Liver (tissue), 9 donors: Measurements from ENCODE around the gene ANKRD49. TPM values are rescaled to one million over a fixed set of nuclear protein-coding genes. Genes with fewer than 3 reads are reported as not detected.
A peak's percentile ranks its signal among the peaks of the same experiment; 100 is the strongest.

ENCODE experiments used
- DNase-seq: peaks from one replicate; pipeline ENCODE4 v3.0.0-alpha.2; 2017; ENCODE audit warnings: low spot score
- H3K27ac ChIP-seq, 2 donors: one replicate each; pipeline ENCODE4 v1.7.0; 2013; ENCODE audit warnings: inconsistent platforms in 2 of 2, low read length in 2 of 2, control low read depth in 1 of 2, low read depth in 1 of 2, mild to moderate bottlenecking in 1 of 2
- H3K27me3 ChIP-seq, 4 donors: one replicate each; pipeline versions ENCODE4 v1.6.1 to v1.7.0; 2013; ENCODE audit warnings: low read length in 3 of 4, inconsistent platforms in 1 of 4, mild to moderate bottlenecking in 1 of 4, moderate library complexity in 1 of 4; ENCODE audit not compliant: control insufficient read depth in 4 of 4, insufficient read depth in 4 of 4
- H3K36me3 ChIP-seq, 4 donors: one replicate each; pipeline versions ENCODE4 v1.6.1 to v1.7.0; 2013; ENCODE audit warnings: low read length in 3 of 4, mild to moderate bottlenecking in 3 of 4, low read depth in 1 of 4, moderate library complexity in 1 of 4; ENCODE audit not compliant: control insufficient read depth in 4 of 4, insufficient read depth in 3 of 4
- H3K4me1 ChIP-seq, 4 donors: one replicate each; pipeline versions ENCODE4 v1.6.1 to v1.7.0; 2013; ENCODE audit warnings: low read length in 3 of 4, mild to moderate bottlenecking in 3 of 4, moderate library complexity in 1 of 4; ENCODE audit not compliant: control insufficient read depth in 4 of 4, insufficient read depth in 4 of 4
- H3K4me3 ChIP-seq, 3 donors: one replicate each; pipeline versions ENCODE4 v1.6.1 to v1.7.0; 2013; ENCODE audit warnings: low read length in 3 of 3, control low read depth in 1 of 3, low read depth in 1 of 3, mild to moderate bottlenecking in 1 of 3
- H3K9ac ChIP-seq, 2 donors: one replicate each; pipeline ENCODE4 v1.7.0; 2013; ENCODE audit warnings: low read length in 2 of 2, mild to moderate bottlenecking in 2 of 2, moderate library complexity in 2 of 2, control low read depth in 1 of 2, low read depth in 1 of 2
- H3K9me3 ChIP-seq, 4 donors: one replicate each; pipeline versions ENCODE4 v1.6.1 to v1.7.0; 2013; ENCODE audit warnings: low read length in 3 of 4; ENCODE audit not compliant: control insufficient read depth in 4 of 4
- EGR1 ChIP-seq, 2 donors: IDR thresholded peaks; 2 replicates each; pipeline ENCODE4 v1.6.1; 2016 to 2018; ENCODE audit warnings: antibody characterized with exemption in 2 of 2, low read depth in 2 of 2
- FOXA1 ChIP-seq: IDR thresholded peaks from 2 replicates; pipeline ENCODE4 v1.6.1; 2016; ENCODE audit warnings: antibody characterized with exemption
- GABPA ChIP-seq, 2 donors: IDR thresholded peaks in 1 of 2; conservative IDR thresholded peaks in 1 of 2; 2 replicates each; pipeline ENCODE4 v1.6.1; 2016; ENCODE audit warnings: antibody characterized with exemption in 2 of 2, mild to moderate bottlenecking in 1 of 2, moderate library complexity in 1 of 2
- HNF4A ChIP-seq, 2 donors: conservative IDR thresholded peaks; 2 replicates each; pipeline ENCODE4 v1.6.1; 2016; ENCODE audit warnings: antibody characterized with exemption in 2 of 2, mild to moderate bottlenecking in 2 of 2
- HNF4G ChIP-seq: IDR thresholded peaks from 2 replicates; pipeline ENCODE4 v1.6.1; 2016; ENCODE audit warnings: antibody characterized with exemption
- JUND ChIP-seq, 2 donors: IDR thresholded peaks; 2 replicates each; pipeline ENCODE4 v1.6.1; 2016; ENCODE audit warnings: antibody characterized with exemption in 2 of 2
- MAX ChIP-seq: IDR thresholded peaks from 2 replicates; pipeline ENCODE4 v1.6.1; 2016; ENCODE audit warnings: antibody characterized with exemption
- NR2F2 ChIP-seq: IDR thresholded peaks from 2 replicates; pipeline ENCODE4 v1.6.1; 2016; ENCODE audit warnings: antibody characterized with exemption
- RAD21 ChIP-seq, 2 donors: IDR thresholded peaks; 2 replicates each; pipeline ENCODE4 v1.6.1; 2016; ENCODE audit warnings: antibody characterized with exemption in 2 of 2, mild to moderate bottlenecking in 2 of 2
- REST ChIP-seq: IDR thresholded peaks from 2 replicates; pipeline ENCODE4 v1.6.1; 2016; ENCODE audit warnings: antibody characterized with exemption, mild to moderate bottlenecking
- RXRA ChIP-seq, 2 donors: IDR thresholded peaks; 2 replicates each; pipeline ENCODE4 v1.6.1; 2017 to 2018; ENCODE audit warnings: antibody characterized with exemption in 2 of 2, mild to moderate bottlenecking in 1 of 2
- SP1 ChIP-seq: IDR thresholded peaks from 2 replicates; pipeline ENCODE4 v1.6.1; 2018; ENCODE audit warnings: antibody characterized with exemption, mild to moderate bottlenecking
- TAF1 ChIP-seq: conservative IDR thresholded peaks from 2 replicates; pipeline ENCODE4 v1.6.1; 2016; ENCODE audit warnings: antibody characterized with exemption, mild to moderate bottlenecking
- YY1 ChIP-seq: IDR thresholded peaks from 2 replicates; pipeline ENCODE4 v1.6.1; 2016; ENCODE audit warnings: antibody characterized with exemption, mild to moderate bottlenecking
- WGBS: extraction: QIAGEN DNeasy Blood & Tissue Kit; methylation state at CpG from one replicate; pipeline ENCODE4 v1.1.7; 2013; 5-methylcytosine and 5-hydroxymethylcytosine counted together
- polyA plus RNA-seq, 2 donors: library from polyadenylated mRNA; stranded (reverse) in 1 of 2; unstranded in 1 of 2; fragments of 200-250 nt in 1 of 2; fragments of >200 nt in 1 of 2; fragmentation: Nextera tagmentation in 1 of 2; extraction: Ambion mirVana in 1 of 2; gene quantifications; one replicate each; pipeline versions ENCODE4 v1.2.1 to v1.2.3, GENCODE V29; 2013 to 2015
- total RNA-seq, 2 donors: library from RNA; depleted of rRNA; stranded (reverse); fragments of >200 nt; gene quantifications; one replicate each; pipeline ENCODE4 v1.2.3, GENCODE V29; 2014
- TF ChIP-seq, protein P1 (sequence below): IDR thresholded peaks from 2 replicates; pipeline ENCODE4 v1.6.1; 2016; ENCODE audit warnings: antibody characterized with exemption
- TF ChIP-seq, protein P2 (sequence below): fragments of 150-350 bp; IDR thresholded peaks from 2 replicates; pipeline ENCODE4 v1.5.1; 2017; ENCODE audit warnings: improper control_type of control experiment, low read depth, low read length; ENCODE audit not compliant: missing input control
- TF ChIP-seq, protein P3 (sequence below): IDR thresholded peaks from 2 replicates; pipeline ENCODE4 v1.6.1; 2016; ENCODE audit warnings: antibody characterized with exemption
- donor health status: healthy.
- donor health status: healthy.
- donor health status: healthy.
- donor health status: healthy.
- donor health status: healthy.

ANKRD49 gene
- total and polyA plus RNA-seq, 4 donors = 5.4 to 12.3 (median 9.8) TPM

DNA sequence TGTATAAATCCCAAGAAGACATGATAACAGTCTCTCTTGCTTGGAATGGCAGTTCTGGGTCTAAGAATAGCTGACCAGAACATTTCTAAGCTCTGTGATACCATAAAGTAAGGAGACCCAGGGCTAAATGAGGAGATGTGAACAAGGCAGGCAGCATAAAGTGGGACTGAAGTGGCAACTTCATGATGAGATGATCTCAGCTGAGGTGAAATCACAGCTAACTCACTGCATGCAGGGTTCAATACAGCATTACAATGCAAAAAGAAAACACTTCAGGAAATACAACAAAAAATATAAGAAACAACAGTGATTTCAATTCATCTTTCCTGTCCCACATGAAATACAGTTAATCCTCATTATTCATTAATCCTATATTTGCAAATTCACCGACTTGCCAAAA is 44.8 kb upstream of the ANKRD49 start:
- peaks cover 0 to 4% (median 0%) of the 10 kb centered on the region in 4 donors for H3K4me1 ChIP-seq
- H3K9ac ChIP-seq = no peak overlapping the region
- H3K27me3 ChIP-seq = no peaks in the 10 kb centered on the region
- no peaks in the 10 kb centered on the region for H3K9me3 ChIP-seq
- no peak overlapping the region for H3K4me3 ChIP-seq
- TF ChIP-seq GABPA (IDR thresholded peaks at IDR 0.05 in 1 of 2, conservative IDR thresholded peaks at IDR 0.05 in 1 of 2) (no peak), MAX (no peak), RAD21 (IDR thresholded peaks at IDR 0.05) (no peak), TAF1 (no peak), HNF4G (no peak), REST (no peak), SP1 (no peak), HNF4A (conservative IDR thresholded peaks at IDR 0.05) (no peak), EGR1 (IDR thresholded peaks at IDR 0.05; ENCODE audit: low read depth in 2 of 2) (no peak), YY1 (no peak), NR2F2 (no peak), JUND (IDR thresholded peaks at IDR 0.05) (no peak), RXRA (IDR thresholded peaks at IDR 0.05) (no peak), FOXA1 (no peak)
- TF ChIP-seq, protein P1, sequence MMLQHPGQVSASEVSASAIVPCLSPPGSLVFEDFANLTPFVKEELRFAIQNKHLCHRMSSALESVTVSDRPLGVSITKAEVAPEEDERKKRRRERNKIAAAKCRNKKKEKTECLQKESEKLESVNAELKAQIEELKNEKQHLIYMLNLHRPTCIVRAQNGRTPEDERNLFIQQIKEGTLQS = no peak
- TF ChIP-seq, protein P2, sequence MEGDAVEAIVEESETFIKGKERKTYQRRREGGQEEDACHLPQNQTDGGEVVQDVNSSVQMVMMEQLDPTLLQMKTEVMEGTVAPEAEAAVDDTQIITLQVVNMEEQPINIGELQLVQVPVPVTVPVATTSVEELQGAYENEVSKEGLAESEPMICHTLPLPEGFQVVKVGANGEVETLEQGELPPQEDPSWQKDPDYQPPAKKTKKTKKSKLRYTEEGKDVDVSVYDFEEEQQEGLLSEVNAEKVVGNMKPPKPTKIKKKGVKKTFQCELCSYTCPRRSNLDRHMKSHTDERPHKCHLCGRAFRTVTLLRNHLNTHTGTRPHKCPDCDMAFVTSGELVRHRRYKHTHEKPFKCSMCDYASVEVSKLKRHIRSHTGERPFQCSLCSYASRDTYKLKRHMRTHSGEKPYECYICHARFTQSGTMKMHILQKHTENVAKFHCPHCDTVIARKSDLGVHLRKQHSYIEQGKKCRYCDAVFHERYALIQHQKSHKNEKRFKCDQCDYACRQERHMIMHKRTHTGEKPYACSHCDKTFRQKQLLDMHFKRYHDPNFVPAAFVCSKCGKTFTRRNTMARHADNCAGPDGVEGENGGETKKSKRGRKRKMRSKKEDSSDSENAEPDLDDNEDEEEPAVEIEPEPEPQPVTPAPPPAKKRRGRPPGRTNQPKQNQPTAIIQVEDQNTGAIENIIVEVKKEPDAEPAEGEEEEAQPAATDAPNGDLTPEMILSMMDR = no peak
- TF ChIP-seq, protein P3, sequence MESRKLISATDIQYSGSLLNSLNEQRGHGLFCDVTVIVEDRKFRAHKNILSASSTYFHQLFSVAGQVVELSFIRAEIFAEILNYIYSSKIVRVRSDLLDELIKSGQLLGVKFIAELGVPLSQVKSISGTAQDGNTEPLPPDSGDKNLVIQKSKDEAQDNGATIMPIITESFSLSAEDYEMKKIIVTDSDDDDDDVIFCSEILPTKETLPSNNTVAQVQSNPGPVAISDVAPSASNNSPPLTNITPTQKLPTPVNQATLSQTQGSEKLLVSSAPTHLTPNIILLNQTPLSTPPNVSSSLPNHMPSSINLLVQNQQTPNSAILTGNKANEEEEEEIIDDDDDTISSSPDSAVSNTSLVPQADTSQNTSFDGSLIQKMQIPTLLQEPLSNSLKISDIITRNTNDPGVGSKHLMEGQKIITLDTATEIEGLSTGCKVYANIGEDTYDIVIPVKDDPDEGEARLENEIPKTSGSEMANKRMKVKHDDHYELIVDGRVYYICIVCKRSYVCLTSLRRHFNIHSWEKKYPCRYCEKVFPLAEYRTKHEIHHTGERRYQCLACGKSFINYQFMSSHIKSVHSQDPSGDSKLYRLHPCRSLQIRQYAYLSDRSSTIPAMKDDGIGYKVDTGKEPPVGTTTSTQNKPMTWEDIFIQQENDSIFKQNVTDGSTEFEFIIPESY = no peak
- peaks cover 0 to 22% (median 16%) of the 10 kb centered on the region in 4 donors for H3K36me3 ChIP-seq
- no peak for DNase-seq
- 43% methylated on average over 1 of the region's 1 CpG for WGBS
- H3K27ac ChIP-seq = peak overlapping the region in 1 of 2 donors; percentile 52
